Smooth muscle cell (in vitro differentiated cells): ENCODE data around the gene TRMT10A. TPM values are rescaled to one million over a fixed set of nuclear protein-coding genes. Genes with fewer than 3 reads are reported as not detected.

Experiments
- DNase-seq: peaks from one replicate; lab custom pipeline; 2025; ENCODE audit not compliant: unreplicated experiment; lab: John Stamatoyannopoulos, UW
- H2AFZ ChIP-seq: fragments of 200-600 bp; sonication (generic); 2 replicates; pipeline ENCODE4 v1.6.0; 2016; ENCODE audit warnings: antibody characterized with exemption, low read depth, mild to moderate bottlenecking
- H3F3A ChIP-seq: fragments of 200-600 bp; sonication (generic); 2 replicates; pipeline ENCODE4 v1.6.0; 2017; ENCODE audit warnings: antibody characterized with exemption, low read depth
- H3K27ac ChIP-seq: fragments of 200-600 bp; sonication (generic); 2 replicates; pipeline ENCODE4 v1.5.1; 2016; ENCODE audit warnings: low read depth, mild to moderate bottlenecking
- H3K27me3 ChIP-seq: fragments of 200-600 bp; sonication (generic); 2 replicates; pipeline ENCODE4 v1.6.1; 2016; ENCODE audit warnings: low read depth, mild to moderate bottlenecking
- H3K36me3 ChIP-seq: fragments of 200-600 bp; sonication (generic); 2 replicates; pipeline ENCODE4 v1.5.1; 2016; ENCODE audit warnings: low read depth
- H3K4me1 ChIP-seq: fragments of 200-600 bp; sonication (generic); 2 replicates; pipeline ENCODE4 v1.5.1; 2016; ENCODE audit warnings: low read depth
- H3K4me2 ChIP-seq: fragments of 200-600 bp; sonication (generic); 2 replicates; pipeline ENCODE4 v1.6.0; 2016; ENCODE audit warnings: mild to moderate bottlenecking
- H3K4me3 ChIP-seq: fragments of 200-600 bp; sonication (generic); 2 replicates; pipeline ENCODE4 v1.5.1; 2016; ENCODE audit warnings: mild to moderate bottlenecking
- H3K79me2 ChIP-seq: fragments of 200-600 bp; sonication (generic); 2 replicates; pipeline ENCODE4 v1.6.0; 2016; ENCODE audit warnings: low read depth, mild to moderate bottlenecking
- H3K9ac ChIP-seq: fragments of 200-600 bp; sonication (generic); 2 replicates; pipeline ENCODE4 v1.6.0; 2016; ENCODE audit warnings: low read depth
- H3K9me3 ChIP-seq: fragments of 200-600 bp; sonication (generic); replicated peaks from 2 replicates; pipeline ENCODE4 v1.5.1; 2016; ENCODE audit warnings: low read depth
- H4K20me1 ChIP-seq: fragments of 200-600 bp; sonication (generic); 2 replicates; pipeline ENCODE4 v1.6.0; 2016; ENCODE audit warnings: low read depth
- CTCF ChIP-seq: fragments of 200-600 bp; sonication (generic); IDR thresholded peaks from 2 replicates; pipeline ENCODE4 v1.5.1; 2017; ENCODE audit warnings: borderline replicate concordance, mild to moderate bottlenecking, antibody characterized with exemption; ENCODE audit not compliant: insufficient read depth, poor library complexity, severe bottlenecking
- WGBS: methylation state at CpG from one replicate; pipeline ENCODE4 v1.1.7; 2016; ENCODE audit warnings: low lambda C conversion rate; 5-methylcytosine and 5-hydroxymethylcytosine counted together
- polyA plus RNA-seq: library from polyadenylated mRNA; unstranded; fragments of >200 nt; fragmentation: Nextera tagmentation; extraction: Ambion mirVana; gene quantifications from 2 replicates; pipeline ENCODE4 v1.2.1, GENCODE V29; 2016
- total RNA-seq: library from RNA; depleted of rRNA; stranded (reverse); fragments of >200 nt; gene quantifications from 2 replicates; pipeline ENCODE4 v1.2.3, GENCODE V29; 2014

The TRMT10A gene, protein sequence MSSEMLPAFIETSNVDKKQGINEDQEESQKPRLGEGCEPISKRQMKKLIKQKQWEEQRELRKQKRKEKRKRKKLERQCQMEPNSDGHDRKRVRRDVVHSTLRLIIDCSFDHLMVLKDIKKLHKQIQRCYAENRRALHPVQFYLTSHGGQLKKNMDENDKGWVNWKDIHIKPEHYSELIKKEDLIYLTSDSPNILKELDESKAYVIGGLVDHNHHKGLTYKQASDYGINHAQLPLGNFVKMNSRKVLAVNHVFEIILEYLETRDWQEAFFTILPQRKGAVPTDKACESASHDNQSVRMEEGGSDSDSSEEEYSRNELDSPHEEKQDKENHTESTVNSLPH
- total RNA-seq, result 4.6 and 7.3 TPM in 2 replicates
- polyA plus RNA-seq, result 1.7 and 4.0 TPM in 2 replicates

- peak within 1 kb of the TSS; percentile 89 for H3K4me2 ChIP-seq
- no peaks in the 10 kb centered on the region for H3K9me3 ChIP-seq
- under 1% methylated on average over 47 of the region's 48 CpGs for WGBS
- H3K27ac ChIP-seq, result peak within 1 kb of the TSS; percentile 97
- peaks cover 5% of the 10 kb centered on the region for H3K4me1 ChIP-seq
- H4K20me1 ChIP-seq, result no peaks in the 10 kb centered on the region
- peak within 1 kb of the TSS; percentile 64 for H3K4me3 ChIP-seq
- DNase-seq, result peak; percentile 97
- no peaks in the 10 kb centered on the region for H3K36me3 ChIP-seq
- H3K79me2 ChIP-seq, result no peaks in the 10 kb centered on the region
- peaks cover 4% of the 10 kb centered on the region for H3K27me3 ChIP-seq
- no peak for TF ChIP-seq CTCF
- H2AFZ ChIP-seq, result peak within 1 kb of the TSS; percentile 76
- peak within 1 kb of the TSS; percentile 91 for H3K9ac ChIP-seq
- H3F3A ChIP-seq, result no peaks in the 10 kb centered on the region
These were observed at the start of gene TRMT10A for GRCh38 chr4:99563310-99564186. TSS of gene TRMT10A (minus strand) at chr4:99564039. CDS start at chr4:99559338, 4,701 bp downstream.

DNA sequence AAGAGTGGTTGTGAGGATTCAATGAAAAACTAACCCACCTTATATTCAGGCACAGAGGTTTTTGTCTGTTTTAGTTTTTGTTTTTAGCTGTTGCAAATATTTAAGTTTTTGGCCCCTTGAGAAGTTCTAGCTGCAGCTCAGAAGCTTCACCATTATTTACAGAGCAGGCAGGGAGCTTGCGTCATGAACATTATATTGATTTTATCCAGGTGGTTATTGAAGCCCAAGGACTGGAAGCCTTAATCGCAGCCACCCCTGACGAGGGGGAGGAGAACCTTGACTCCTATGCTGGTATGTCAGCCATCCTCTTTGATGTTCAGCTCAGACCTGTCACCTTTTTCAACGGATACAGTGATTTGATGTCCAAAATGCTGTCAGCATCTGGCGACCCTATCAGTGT is 48.9 kb upstream of the TRMT10A start:
- Histone ChIP-seq H2AFZ (no peak overlapping the region), H3K27me3 (no peaks in the 10 kb centered on the region), H4K20me1 (no peaks in the 10 kb centered on the region), H3K4me2 (no peak overlapping the region), H3K27ac (no peak overlapping the region), H3K4me3 (no peak overlapping the region), H3K9me3 (no peaks in the 10 kb centered on the region), H3K9ac (no peak overlapping the region), H3F3A (no peaks in the 10 kb centered on the region), H3K36me3 (no peaks in the 10 kb centered on the region), H3K79me2 (no peaks in the 10 kb centered on the region), H3K4me1 (no peaks in the 10 kb centered on the region)
- WGBS, result 83% methylated on average over 5 of the region's 5 CpGs
- no peak for DNase-seq
- no peak for TF ChIP-seq CTCF

DNA sequence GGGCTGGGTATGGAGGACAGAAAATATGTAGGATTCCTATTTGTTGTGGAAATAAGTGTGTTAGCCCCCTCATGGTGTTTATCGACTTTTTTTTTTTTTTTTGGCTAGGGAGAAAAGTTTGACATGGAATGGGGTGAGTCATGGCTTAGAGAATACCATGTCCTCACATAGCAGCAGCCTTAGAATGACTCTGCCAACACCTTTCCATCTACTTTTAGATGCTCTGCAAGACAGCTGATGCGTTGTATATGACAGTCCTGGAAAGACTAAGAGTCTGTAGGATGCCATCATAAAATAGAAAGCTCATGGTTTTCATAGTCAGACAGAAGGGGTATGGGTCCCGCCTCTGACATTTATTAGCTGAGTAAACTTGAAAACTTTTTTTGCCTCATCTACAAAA is 48.4 kb upstream of the TRMT10A start:
- Histone ChIP-seq H3K27ac (no peak overlapping the region), H3F3A (no peaks in the 10 kb centered on the region), H3K36me3 (no peaks in the 10 kb centered on the region), H3K79me2 (no peaks in the 10 kb centered on the region), H3K27me3 (no peaks in the 10 kb centered on the region), H3K4me1 (no peaks in the 10 kb centered on the region), H3K9me3 (no peaks in the 10 kb centered on the region), H3K4me3 (no peak overlapping the region), H3K4me2 (no peak overlapping the region), H2AFZ (no peak overlapping the region), H3K9ac (no peak overlapping the region), H4K20me1 (no peaks in the 10 kb centered on the region)
- no peak for TF ChIP-seq CTCF
- WGBS, result 88% methylated on average over 3 of the region's 3 CpGs
- DNase-seq, result no peak
